HG03280 (cell line): ENCODE data around the gene MAP2K3.
"Not testable (repeated sequence)": the region's sequence is repeated elsewhere in the genome, so short reads cannot be mapped to it uniquely, and the experiment has no call there.

ENCODE experiments used
- ATAC-seq: cut with Tn5 transposase; IDR thresholded peaks from one replicate; pipeline ENCODE4 v1.9.1; 2021; ENCODE audit warnings: mild to moderate bottlenecking, moderate library complexity; ENCODE audit not compliant: unreplicated experiment

The MAP2K3 gene

GRCh38 chr17:21349358-21350050, 65.0 kb downstream of the MAP2K3 start:
- ATAC-seq, result not testable (repeated sequence)

- ATAC-seq, result not testable (repeated sequence)
Observed at GRCh38 chr17:21350495-21350894, 66.0 kb downstream of the MAP2K3 start.

- ATAC-seq, result no peak
Observed at GRCh38 chr17:21351366-21352065, 67.0 kb downstream of the MAP2K3 start.

GRCh38 chr17:21352221-21352980, 67.9 kb downstream of the MAP2K3 start:
- no peak for ATAC-seq

- ATAC-seq, result no peak
Observed at GRCh38 chr17:21352981-21353265, 68.4 kb downstream of the MAP2K3 start.

- no peak for ATAC-seq
Observed at GRCh38 chr17:21353326-21354010, 69.0 kb downstream of the MAP2K3 start.

GRCh38 chr17:21354796-21355385, 70.4 kb downstream of the MAP2K3 start:
- no peak for ATAC-seq

- no peak for ATAC-seq
Observed at GRCh38 chr17:21355586-21355985, 71.1 kb downstream of the MAP2K3 start.

- ATAC-seq, result no peak
Observed at GRCh38 chr17:21356537-21357127, 72.1 kb downstream of the MAP2K3 start.

GRCh38 chr17:21357281-21357680, 72.8 kb downstream of the MAP2K3 start:
- no peak for ATAC-seq

GRCh38 chr17:21357696-21358656, 73.5 kb downstream of the MAP2K3 start:
- ATAC-seq, result no peak

- ATAC-seq, result no peak
Observed at GRCh38 chr17:21358682-21359482, 74.4 kb downstream of the MAP2K3 start.

- ATAC-seq, result no peak
Observed at GRCh38 chr17:21359483-21359840, 75.0 kb downstream of the MAP2K3 start.

- no peak for ATAC-seq
Observed at GRCh38 chr17:21360048-21360447, 75.5 kb downstream of the MAP2K3 start.

- no peak for ATAC-seq
Observed at GRCh38 chr17:21361020-21361809, 76.7 kb downstream of the MAP2K3 start.

- no peak for ATAC-seq
Observed at GRCh38 chr17:21362331-21362931, 77.9 kb downstream of the MAP2K3 start.

GRCh38 chr17:21363776-21364642, 79.5 kb downstream of the MAP2K3 start:
- no peak for ATAC-seq
